Panc1 (cell line): ENCODE data around the gene MAG.

Experiments
- CTCF ChIP-seq: fragments of 450-650 bp; IDR thresholded peaks from 2 replicates; pipeline ENCODE4 v1.5.1; 2017; ENCODE audit warnings: mild to moderate bottlenecking
- POLR2AphosphoS5 ChIP-seq: IDR thresholded peaks from 2 replicates; pipeline ENCODE4 v1.6.1; 2012; ENCODE audit warnings: mild to moderate bottlenecking, low read depth, low read length, moderate library complexity
- REST ChIP-seq, 2 experiments: IDR thresholded peaks; 2 replicates each; pipeline ENCODE4 v1.6.1; 2011 to 2012; ENCODE audit warnings: low read depth in 2 of 2, control low read depth in 1 of 2, low read length in 1 of 2, mild to moderate bottlenecking in 1 of 2, moderate library complexity in 1 of 2; ENCODE audit not compliant: insufficient read depth in 1 of 2

GRCh38 chr19:35357867-35358573, 66.1 kb downstream of the MAG start, which contains the start of gene FFAR3:
- TF ChIP-seq CTCF (no peak), POLR2AphosphoS5 (no peak), REST (IDR thresholded peaks at IDR 0.05; ENCODE audit: insufficient read depth in 1 of 2, low read depth in 2 of 2, low read length in 1 of 2) (no peak)
